Neural progenitor cell (in vitro differentiated cells): ENCODE results near the gene TBX20. TPM values are rescaled to one million over a fixed set of nuclear protein-coding genes. Genes with fewer than 3 reads are reported as not detected.
"Not testable (repeated sequence)": the region's sequence is repeated elsewhere in the genome, so short reads cannot be mapped to it uniquely, and the experiment has no call there.

ENCODE experiments used
- DNase-seq: peaks from one replicate; pipeline ENCODE4 v3.0.0-alpha.2; 2016; ENCODE audit warnings: low spot score
- H2AFZ ChIP-seq: fragments of 200-600 bp; sonication (generic); replicated peaks from 2 replicates; pipeline ENCODE4 v1.6.1; 2016; ENCODE audit warnings: antibody characterized with exemption
- H3F3A ChIP-seq: fragments of 200-600 bp; sonication (generic); 2 replicates; pipeline ENCODE4 v1.6.1; 2016; ENCODE audit warnings: antibody characterized with exemption, low read depth
- H3K27ac ChIP-seq: fragments of 200-600 bp; sonication (generic); 2 replicates; pipeline ENCODE4 v1.5.1; 2016; ENCODE audit warnings: mild to moderate bottlenecking
- H3K27me3 ChIP-seq: fragments of 200-600 bp; sonication (generic); 2 replicates; pipeline ENCODE4 v1.6.1; 2016; ENCODE audit warnings: mild to moderate bottlenecking, moderate library complexity
- H3K36me3 ChIP-seq: fragments of 200-600 bp; sonication (generic); 2 replicates; pipeline ENCODE4 v1.5.1; 2016
- H3K4me1 ChIP-seq: fragments of 200-600 bp; sonication (generic); 2 replicates; pipeline ENCODE4 v1.6.1; 2016; ENCODE audit warnings: mixed run types
- H3K4me2 ChIP-seq: fragments of 200-600 bp; sonication (generic); 2 replicates; pipeline ENCODE4 v1.6.1; 2016
- H3K4me3 ChIP-seq: fragments of 200-600 bp; sonication (generic); 2 replicates; pipeline ENCODE4 v1.5.1; 2016
- H3K79me2 ChIP-seq: fragments of 200-600 bp; sonication (generic); 2 replicates; pipeline ENCODE4 v1.6.1; 2016; ENCODE audit warnings: low read depth
- H3K9ac ChIP-seq: fragments of 200-600 bp; sonication (generic); 2 replicates; pipeline ENCODE4 v1.6.1; 2016
- H3K9me3 ChIP-seq: fragments of 200-600 bp; sonication (generic); 2 replicates; pipeline ENCODE4 v1.5.1; 2016; ENCODE audit warnings: low read depth
- H4K20me1 ChIP-seq: fragments of 200-600 bp; sonication (generic); 2 replicates; pipeline ENCODE4 v1.6.1; 2016; ENCODE audit warnings: low read depth
- H3K27ac Mint-ChIP-seq: 3 replicates; pipeline ENCODE4 v1.8.0; 2021; ENCODE audit warnings: mixed read lengths
- H3K27me3 Mint-ChIP-seq: 2 replicates; pipeline ENCODE4 v1.8.0; 2022; ENCODE audit warnings: low read depth, mild to moderate bottlenecking, inconsistent platforms, moderate library complexity, mixed read lengths; ENCODE audit not compliant: insufficient read depth
- H3K36me3 Mint-ChIP-seq: 3 replicates; pipeline ENCODE4 v1.8.0; 2021; ENCODE audit warnings: mixed read lengths
- H3K4me1 Mint-ChIP-seq: 3 replicates; pipeline ENCODE4 v1.8.0; 2021; ENCODE audit warnings: mixed read lengths
- H3K4me3 Mint-ChIP-seq: 3 replicates; pipeline ENCODE4 v1.8.0; 2021; ENCODE audit warnings: mild to moderate bottlenecking, moderate library complexity, mixed read lengths
- H3K9me3 Mint-ChIP-seq: 3 replicates; pipeline ENCODE4 v1.8.0; 2020; ENCODE audit warnings: mixed read lengths
- EZH2 ChIP-seq: fragments of 200-600 bp; sonication (generic); IDR thresholded peaks from 2 replicates; pipeline ENCODE4 v1.6.1; 2017; ENCODE audit warnings: antibody characterized with exemption, mild to moderate bottlenecking, moderate library complexity
- EZH2phosphoT487 ChIP-seq: fragments of 200-600 bp; sonication (generic); IDR thresholded peaks from 2 replicates; pipeline ENCODE4 v1.6.1; 2017; ENCODE audit warnings: antibody characterized with exemption
- total RNA-seq: library from RNA; depleted of rRNA; stranded (reverse); fragments of >200 nt; gene quantifications from 2 replicates; pipeline ENCODE4 v1.2.3, GENCODE V29; 2015; ENCODE audit warnings: low replicate concordance
- TF ChIP-seq, protein P1 (sequence below): fragments of 200-600 bp; sonication (generic); IDR thresholded peaks from 2 replicates; pipeline ENCODE4 v1.5.1; 2017; ENCODE audit warnings: antibody characterized with exemption, mild to moderate bottlenecking

Gene TBX20
- total RNA-seq, 1 donor from 2014 or later, result not detected

DNA sequence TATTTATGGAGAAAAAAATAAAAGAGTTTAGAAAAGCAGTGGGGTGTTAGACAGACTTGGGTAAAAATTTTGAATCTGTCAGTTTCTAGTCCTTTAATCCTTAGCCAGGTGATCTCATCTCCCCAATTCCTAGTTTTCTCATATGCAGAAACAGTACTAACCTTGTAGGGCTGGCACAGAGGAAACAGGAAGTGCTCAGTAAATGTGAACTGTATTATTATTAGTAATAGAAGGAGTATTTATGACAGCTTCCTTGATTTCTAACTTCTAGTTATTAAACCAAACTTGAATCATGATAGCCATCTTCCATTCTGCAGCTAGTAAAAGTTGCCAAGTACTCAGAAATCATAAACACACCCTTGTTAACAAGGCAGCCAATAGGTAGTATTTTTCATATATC is 12.5 kb downstream of the TBX20 start:
- H3K4me3 ChIP-seq, result no peak overlapping the region
- no peak for TF ChIP-seq EZH2phosphoT487
- TF ChIP-seq, protein P1, sequence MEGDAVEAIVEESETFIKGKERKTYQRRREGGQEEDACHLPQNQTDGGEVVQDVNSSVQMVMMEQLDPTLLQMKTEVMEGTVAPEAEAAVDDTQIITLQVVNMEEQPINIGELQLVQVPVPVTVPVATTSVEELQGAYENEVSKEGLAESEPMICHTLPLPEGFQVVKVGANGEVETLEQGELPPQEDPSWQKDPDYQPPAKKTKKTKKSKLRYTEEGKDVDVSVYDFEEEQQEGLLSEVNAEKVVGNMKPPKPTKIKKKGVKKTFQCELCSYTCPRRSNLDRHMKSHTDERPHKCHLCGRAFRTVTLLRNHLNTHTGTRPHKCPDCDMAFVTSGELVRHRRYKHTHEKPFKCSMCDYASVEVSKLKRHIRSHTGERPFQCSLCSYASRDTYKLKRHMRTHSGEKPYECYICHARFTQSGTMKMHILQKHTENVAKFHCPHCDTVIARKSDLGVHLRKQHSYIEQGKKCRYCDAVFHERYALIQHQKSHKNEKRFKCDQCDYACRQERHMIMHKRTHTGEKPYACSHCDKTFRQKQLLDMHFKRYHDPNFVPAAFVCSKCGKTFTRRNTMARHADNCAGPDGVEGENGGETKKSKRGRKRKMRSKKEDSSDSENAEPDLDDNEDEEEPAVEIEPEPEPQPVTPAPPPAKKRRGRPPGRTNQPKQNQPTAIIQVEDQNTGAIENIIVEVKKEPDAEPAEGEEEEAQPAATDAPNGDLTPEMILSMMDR, result no peak
- TF ChIP-seq EZH2, result no peak
- no peak overlapping the region for H3K27ac ChIP-seq
- no peaks in the 10 kb centered on the region for H3F3A ChIP-seq
- H3K4me3 Mint-ChIP-seq, result no peak overlapping the region
- H3K27ac Mint-ChIP-seq, result no peak overlapping the region
- H4K20me1 ChIP-seq, result no peaks in the 10 kb centered on the region
- H3K79me2 ChIP-seq, result no peaks in the 10 kb centered on the region
- H3K9me3 ChIP-seq, result no peaks in the 10 kb centered on the region
- no peak overlapping the region for H3K9ac ChIP-seq
- H3K4me1 Mint-ChIP-seq, result no peaks in the 10 kb centered on the region
- H3K27me3 Mint-ChIP-seq, result peaks cover 4% of the 10 kb centered on the region
- DNase-seq, result no peak
- no peak overlapping the region for H2AFZ ChIP-seq
- H3K4me2 ChIP-seq, result no peak overlapping the region
- peaks cover 46% of the 10 kb centered on the region for H3K27me3 ChIP-seq
- no peaks in the 10 kb centered on the region for H3K9me3 Mint-ChIP-seq
- H3K36me3 ChIP-seq, result no peaks in the 10 kb centered on the region
- no peaks in the 10 kb centered on the region for H3K36me3 Mint-ChIP-seq
- no peaks in the 10 kb centered on the region for H3K4me1 ChIP-seq

DNA sequence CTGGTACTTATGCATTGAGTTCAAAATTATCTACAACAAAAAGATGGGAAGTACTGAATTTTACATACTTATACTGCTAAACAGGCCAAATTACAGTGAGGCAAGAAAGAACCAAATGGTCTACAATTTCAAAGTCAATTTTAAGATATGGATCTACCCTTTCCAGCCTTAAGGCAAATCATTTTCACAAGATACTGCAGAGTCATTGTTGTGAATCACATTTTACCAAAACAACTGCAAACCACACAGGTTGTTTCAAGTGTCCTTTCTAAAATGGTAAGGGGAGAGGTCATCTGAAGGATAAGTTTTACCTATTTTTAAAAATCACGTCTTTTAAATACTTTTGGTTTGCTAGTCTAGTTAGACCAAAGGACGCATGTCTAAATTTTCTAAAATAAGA is 12.9 kb downstream of the TBX20 start:
- H3K27me3 Mint-ChIP-seq, H3K4me2 ChIP-seq, H3K27ac ChIP-seq, H3K36me3 ChIP-seq, H3K9me3 Mint-ChIP-seq, H3K4me3 Mint-ChIP-seq, DNase-seq, H4K20me1 ChIP-seq, H3K4me1 Mint-ChIP-seq, H3K79me2 ChIP-seq, H3K9ac ChIP-seq, H3K36me3 Mint-ChIP-seq, H2AFZ ChIP-seq, H3F3A ChIP-seq, H3K9me3 ChIP-seq, H3K4me3 ChIP-seq, H3K27ac Mint-ChIP-seq, H3K4me1 ChIP-seq: not testable (repeated sequence)
- H3K27me3 ChIP-seq, result peaks cover 42% of the 10 kb centered on the region

DNA sequence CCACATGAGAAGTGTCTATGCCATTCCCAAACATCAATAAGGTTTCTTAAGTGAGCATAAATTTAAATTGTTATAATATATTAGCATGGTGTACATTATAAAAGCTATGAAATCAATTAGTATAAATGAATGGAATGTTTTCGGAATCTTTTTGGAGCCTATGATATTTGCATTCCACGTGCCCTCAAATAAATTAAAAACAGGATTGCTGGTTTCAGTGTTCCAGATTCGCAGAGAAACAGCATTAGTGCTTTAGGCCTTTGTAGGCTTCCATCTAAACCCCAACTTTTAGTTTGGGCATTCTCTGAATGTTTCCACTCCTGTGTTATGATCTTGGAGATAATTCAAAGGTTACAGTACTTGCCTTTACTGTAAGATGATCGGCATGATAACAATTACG is 15.4 kb downstream of the TBX20 start:
- not testable (repeated sequence) for H3F3A ChIP-seq, H3K36me3 ChIP-seq, H3K4me2 ChIP-seq, H3K4me1 Mint-ChIP-seq, H3K79me2 ChIP-seq, H3K36me3 Mint-ChIP-seq, H3K9me3 Mint-ChIP-seq, H3K27ac ChIP-seq, H3K9me3 ChIP-seq, H4K20me1 ChIP-seq, H3K9ac ChIP-seq, H3K4me3 ChIP-seq, H3K4me3 Mint-ChIP-seq, H3K27ac Mint-ChIP-seq, H3K27me3 Mint-ChIP-seq, H2AFZ ChIP-seq, H3K4me1 ChIP-seq, DNase-seq
- peaks cover 17% of the 10 kb centered on the region for H3K27me3 ChIP-seq

DNA sequence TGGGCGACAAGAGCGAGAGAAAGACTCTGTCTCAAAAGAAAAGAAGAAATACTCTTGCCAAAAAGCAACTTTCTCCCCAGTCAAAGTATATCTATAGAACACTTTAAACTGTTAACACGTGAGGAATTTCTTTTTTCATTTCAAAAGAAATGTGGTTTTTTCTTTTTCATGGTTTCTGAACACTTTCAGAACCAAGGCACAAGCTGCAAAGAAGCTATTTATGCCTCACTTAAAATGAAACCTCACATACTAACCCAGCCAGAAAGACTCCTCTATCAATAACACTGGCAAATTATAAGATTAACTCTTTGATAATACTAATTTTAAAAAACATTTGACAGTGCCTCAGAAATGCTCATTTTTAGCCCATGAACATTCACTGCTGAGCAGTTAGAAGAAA is 20.9 kb downstream of the TBX20 start:
- H3K79me2 ChIP-seq, result no peaks in the 10 kb centered on the region
- H3K36me3 ChIP-seq, result no peaks in the 10 kb centered on the region
- H2AFZ ChIP-seq, result no peak overlapping the region
- H3K4me3 Mint-ChIP-seq, result no peak overlapping the region
- H3K4me2 ChIP-seq, result no peak overlapping the region
- H3K9ac ChIP-seq, result no peak overlapping the region
- no peaks in the 10 kb centered on the region for H3K36me3 Mint-ChIP-seq
- TF ChIP-seq EZH2phosphoT487 (no peak), EZH2 (no peak)
- TF ChIP-seq, protein P1, result no peak
- no peak overlapping the region for H3K27ac Mint-ChIP-seq
- no peaks in the 10 kb centered on the region for H3K4me1 Mint-ChIP-seq
- H3K27ac ChIP-seq, result no peak overlapping the region
- no peaks in the 10 kb centered on the region for H3F3A ChIP-seq
- no peaks in the 10 kb centered on the region for H4K20me1 ChIP-seq
- DNase-seq, result no peak
- no peaks in the 10 kb centered on the region for H3K27me3 ChIP-seq
- H3K27me3 Mint-ChIP-seq, result no peaks in the 10 kb centered on the region
- H3K4me1 ChIP-seq, result no peaks in the 10 kb centered on the region
- H3K9me3 ChIP-seq, result no peaks in the 10 kb centered on the region
- no peaks in the 10 kb centered on the region for H3K9me3 Mint-ChIP-seq
- no peak overlapping the region for H3K4me3 ChIP-seq

DNA sequence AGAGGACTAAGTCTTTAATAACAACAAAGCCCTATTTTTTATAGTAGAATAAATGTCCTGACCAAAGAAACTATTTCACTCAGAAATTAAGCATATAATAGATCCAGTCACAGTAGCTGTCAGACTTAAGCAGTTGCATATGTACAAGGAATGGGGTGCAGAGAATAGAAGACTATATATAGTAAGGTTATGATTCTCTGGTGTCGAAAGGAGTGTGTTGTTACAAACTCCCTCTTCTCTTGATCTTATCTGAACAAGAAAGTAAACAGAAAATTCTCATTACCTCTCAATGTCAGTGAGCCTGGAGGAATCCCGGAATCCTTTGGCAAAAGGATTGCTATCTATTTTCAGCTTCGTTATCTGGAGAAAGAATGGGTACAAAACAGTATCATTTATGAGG is 22.7 kb downstream of the TBX20 start:
- H3K4me3 ChIP-seq, DNase-seq, H3K9me3 ChIP-seq, H4K20me1 ChIP-seq, H3K79me2 ChIP-seq, H3K27me3 ChIP-seq, H3K4me1 ChIP-seq, H3K4me1 Mint-ChIP-seq, H3K9me3 Mint-ChIP-seq, H3K27ac Mint-ChIP-seq, H3K27me3 Mint-ChIP-seq, H3K36me3 Mint-ChIP-seq, H3K9ac ChIP-seq, H2AFZ ChIP-seq, H3K27ac ChIP-seq, H3K4me3 Mint-ChIP-seq, H3K36me3 ChIP-seq, H3K4me2 ChIP-seq, H3F3A ChIP-seq: not testable (repeated sequence)

DNA sequence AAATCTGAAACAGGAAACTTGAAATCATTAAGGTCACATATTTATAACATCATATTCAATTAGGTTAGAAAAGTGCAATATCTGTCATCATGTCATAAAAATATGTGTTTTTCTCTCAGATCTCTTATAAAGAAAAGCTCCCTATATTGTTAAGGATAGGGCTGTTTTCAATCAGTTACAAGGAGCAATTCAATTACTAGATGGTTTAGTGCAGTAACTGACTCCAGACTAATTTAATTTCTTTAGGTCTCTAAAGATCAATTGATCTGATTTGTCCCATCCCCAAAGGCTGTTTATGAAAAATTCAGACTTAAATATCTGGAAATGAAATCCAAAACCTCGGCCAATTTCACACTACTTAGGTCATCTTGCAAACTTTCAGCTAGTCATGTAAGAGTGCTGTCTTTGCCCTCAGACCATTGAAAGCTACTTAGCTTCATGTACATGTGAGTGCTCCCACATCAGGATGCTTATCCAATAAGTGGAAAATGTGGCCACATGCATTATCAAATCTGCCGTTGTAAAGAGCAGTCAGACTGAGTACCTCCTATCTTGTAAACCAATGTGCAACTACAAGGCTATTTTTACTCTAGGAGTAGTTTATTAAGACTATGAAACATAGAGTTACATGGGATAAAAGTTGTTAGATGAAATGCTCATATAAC is 24.7 kb downstream of the TBX20 start:
- H3K27me3 Mint-ChIP-seq, H3F3A ChIP-seq, H3K9me3 ChIP-seq, H3K9ac ChIP-seq, H3K27me3 ChIP-seq, H3K27ac Mint-ChIP-seq, H2AFZ ChIP-seq, H3K79me2 ChIP-seq, H3K27ac ChIP-seq, H3K4me3 Mint-ChIP-seq, H3K9me3 Mint-ChIP-seq, H3K36me3 Mint-ChIP-seq, H3K4me1 Mint-ChIP-seq, DNase-seq, H3K36me3 ChIP-seq, H3K4me2 ChIP-seq, H3K4me3 ChIP-seq, H3K4me1 ChIP-seq, H4K20me1 ChIP-seq: not testable (repeated sequence)
